GM19238 (cell line): ENCODE data around the gene DIS3L.
"Not testable (repeated sequence)": the region's sequence is repeated elsewhere in the genome, so short reads cannot be mapped to it uniquely, and the experiment has no call there.

Experiments
- DNase-seq: peaks from one replicate; pipeline ENCODE4 v3.0.0; 2011; ENCODE audit warnings: low spot score; ENCODE audit not compliant: insufficient read length

Gene DIS3L

DNA sequence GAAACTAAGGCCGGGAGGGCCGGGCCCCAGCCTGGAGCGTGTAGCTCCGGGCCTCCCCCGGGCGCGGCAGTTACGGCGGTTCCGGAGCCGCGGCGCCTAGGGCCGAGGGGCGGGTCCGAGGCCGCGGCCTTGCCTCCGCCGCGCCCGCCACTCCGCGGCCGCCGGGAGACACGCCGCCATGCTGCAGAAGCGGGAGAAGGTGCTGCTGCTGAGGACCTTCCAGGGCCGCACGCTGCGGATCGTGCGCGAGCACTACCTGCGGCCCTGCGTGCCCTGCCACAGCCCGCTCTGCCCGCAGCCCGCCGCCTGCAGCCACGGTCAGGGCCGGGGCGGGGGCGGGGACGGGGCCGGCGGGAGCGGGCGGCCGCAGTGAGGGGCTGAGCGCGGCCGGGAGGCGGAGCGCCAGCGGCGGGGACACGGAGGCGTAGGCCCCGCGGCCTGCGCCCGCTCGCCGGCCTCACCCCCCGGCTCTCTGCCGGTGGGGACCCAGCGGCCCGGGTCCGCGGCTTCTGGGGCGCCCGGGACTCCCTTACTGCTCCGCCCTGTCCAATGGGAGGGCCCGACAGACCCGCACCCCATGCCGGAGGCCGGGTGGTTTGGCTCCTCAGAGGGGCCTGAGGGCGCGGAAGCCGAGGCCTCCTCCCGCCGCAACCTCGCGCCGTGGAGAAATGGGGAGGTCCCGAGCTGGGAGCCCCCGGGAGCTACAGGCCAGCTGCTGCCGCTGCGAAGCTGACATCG, at the start of gene DIS3L:
TSS of gene DIS3L (plus strand) at position 150 of the 738 bp plus-strand sequence. CDS start at position 179, 29 bp downstream.
- peak; percentile 70 for DNase-seq

DNA sequence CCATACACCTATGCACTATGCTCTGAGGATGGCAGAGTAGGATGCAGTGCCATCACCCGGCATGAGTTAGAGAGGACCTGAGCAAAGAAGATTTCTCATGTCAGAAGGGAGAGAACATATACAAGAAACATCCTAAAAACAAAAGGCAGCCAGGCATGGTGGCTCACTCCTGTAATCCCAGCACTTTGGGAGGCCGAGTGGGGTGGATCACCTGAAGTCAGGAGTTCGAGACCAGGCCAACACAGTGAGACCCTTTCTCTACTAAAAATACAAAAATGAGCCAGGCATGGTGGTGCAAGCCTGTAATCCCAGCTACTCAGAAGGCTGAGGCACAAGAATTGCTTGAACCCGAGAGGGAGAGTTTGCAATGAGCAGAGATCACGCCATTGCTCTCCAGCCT, 47.5 kb upstream of the DIS3L start:
- not testable (repeated sequence) for DNase-seq

DNA sequence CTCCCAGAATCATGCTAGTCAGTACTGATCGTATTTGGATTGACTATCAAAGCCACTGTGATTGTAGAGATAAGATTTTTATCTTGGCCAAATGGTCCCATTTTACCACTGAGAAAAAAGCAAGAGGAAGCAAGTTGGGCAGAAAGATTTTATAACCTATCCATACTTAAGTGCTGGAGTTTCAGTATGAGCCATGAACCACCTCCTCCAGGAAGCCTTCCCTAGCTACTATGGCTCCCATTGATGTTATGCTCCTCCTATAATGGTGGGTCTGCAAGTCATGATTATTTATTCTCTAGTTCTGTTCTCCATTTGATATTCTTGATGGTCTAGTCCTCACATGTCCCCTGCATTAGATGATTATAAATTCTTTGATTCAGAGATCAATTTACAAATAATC, 46.4 kb upstream of the DIS3L start:
- DNase-seq, result no peak

DNA sequence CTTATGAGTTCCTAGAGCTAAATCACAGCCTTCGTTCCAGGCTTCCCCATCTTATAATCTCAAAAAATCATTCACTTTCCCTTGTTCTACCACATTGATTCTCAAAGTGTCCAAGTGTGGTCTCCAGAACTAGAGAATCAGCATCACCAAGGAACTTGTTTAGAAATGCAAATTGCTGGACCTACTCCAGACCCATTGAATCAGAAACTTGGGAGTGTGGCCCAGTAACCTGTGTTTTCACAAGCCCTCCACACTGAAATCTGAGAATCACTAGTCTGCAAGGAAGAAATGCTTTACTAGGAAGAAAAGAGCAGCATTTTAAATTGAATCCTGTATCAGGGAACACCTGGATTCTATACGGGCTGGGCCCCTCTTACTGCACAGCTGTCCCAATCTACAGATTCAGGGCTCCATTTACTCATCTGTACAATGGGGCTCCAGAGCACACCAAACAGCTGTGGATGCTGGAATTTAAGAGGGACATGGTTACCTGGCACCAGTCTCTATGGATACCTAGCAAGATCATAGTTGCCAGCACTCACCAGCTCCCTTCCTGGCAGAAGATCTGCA, 43.7 kb upstream of the DIS3L start:
- no peak for DNase-seq

DNA sequence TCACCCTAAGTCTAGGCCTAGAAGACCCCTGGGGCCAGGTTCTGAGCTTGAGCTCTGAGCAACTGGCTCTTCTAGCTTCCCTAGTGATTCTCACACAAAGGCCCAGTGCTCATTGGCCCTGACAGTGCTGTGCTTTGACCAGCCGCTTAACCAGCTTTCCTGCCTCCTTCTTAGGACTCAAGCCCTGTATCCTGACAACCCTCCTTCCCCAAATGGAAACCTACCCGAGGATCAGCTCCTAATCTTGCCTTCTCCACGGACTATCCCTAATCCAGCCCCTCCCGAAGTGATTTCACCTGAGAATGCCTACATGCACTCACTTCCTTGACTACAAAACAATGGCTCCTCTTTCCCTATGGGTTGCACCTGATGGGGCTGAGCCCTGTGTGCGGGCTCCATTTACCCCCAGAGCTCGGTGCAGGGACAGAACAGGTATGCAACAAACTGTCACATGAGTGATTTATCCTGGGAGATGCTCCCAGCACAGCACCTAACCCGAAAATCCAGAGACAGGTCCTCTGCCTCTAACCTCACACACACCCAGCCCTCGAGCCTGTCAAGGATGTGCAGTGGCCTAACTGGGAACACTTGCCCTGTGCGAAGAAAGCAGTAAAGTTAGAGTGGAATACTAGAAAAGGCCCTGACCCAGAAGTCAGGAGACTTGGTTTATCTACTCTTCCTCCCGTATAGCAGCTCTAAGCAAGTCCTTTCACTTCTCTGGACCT, 42.1 kb upstream of the DIS3L start:
- no peak for DNase-seq

DNA sequence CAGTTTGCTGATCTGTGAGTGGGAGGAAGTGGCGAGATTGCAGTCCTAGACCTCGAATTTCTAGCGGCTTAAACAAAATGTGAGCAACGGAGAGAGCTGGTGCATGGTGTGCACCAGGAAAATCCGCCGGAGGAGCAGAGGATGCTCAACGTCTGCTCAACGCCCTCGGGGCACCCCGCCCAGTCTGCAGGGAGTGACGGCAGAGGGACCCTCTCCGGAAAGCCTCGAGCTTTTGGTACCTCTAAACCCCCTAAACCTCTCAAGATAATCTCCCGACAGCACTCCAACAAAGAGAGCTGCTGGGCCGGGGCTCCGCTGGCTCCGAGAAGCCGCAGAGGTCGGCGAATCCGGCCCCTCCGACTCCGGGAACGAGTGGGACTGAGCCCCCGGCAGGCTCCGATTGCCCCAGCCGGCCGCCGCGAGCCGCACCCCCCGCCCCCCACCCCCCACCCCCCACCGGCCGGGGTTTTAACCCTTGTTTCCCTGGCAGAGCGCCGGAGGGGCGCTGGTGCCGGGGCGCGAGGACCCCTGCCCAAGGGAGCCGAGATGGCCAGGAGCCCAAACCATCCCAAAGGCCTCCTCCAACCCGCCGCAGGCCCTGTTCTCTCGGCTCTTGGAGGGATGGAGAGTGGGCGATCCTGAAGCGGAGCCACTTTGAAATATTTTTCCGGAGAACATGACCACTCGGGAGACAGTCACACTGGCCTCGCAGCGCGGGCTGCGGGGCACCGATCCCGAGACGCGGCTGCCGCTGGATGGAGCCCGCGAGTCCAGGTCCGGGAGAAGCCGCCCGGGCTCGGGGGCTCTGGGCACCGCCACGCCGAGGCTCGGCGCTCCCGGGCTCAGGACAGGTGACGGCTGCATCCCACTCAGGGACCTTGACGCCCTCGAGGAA, 41.3 kb upstream of the DIS3L start:
- peak; percentile 75 for DNase-seq

DNA sequence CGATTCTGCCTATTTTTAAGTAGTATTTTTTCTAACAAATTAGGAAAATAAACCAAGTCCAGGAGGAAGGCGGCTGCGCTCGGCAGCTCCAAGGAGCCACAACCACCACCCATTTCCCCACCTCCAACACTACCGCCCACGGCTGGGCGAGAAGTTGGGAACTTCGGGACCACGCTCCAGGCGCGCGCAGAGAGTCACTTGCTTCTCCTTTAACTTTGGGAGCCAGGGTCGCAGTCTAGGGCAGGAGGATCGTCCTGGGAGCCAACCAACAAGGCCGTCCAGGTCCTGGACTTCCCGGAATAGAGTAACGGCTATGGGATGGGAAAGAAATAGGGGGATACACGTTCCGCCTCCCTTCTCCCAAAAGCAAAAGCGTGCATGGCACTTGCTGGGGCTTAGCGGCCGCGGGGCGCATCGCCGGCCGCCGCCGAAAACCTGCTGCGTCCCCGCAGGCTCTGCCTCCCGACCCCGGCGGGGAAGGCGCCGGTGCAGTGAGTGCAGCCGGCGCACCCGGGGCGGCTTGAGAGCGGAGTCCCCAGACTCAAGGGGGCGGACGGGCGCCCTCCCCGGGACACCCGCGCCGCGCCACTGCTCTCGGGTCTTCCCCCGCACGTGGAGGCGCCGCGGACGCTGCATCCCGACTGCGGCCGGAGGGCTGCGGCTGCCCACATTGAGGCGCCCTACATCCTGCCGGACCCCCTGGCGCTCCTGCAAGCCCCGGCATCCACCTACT, 40.5 kb upstream of the DIS3L start:
- DNase-seq, result peak; percentile 42

DNA sequence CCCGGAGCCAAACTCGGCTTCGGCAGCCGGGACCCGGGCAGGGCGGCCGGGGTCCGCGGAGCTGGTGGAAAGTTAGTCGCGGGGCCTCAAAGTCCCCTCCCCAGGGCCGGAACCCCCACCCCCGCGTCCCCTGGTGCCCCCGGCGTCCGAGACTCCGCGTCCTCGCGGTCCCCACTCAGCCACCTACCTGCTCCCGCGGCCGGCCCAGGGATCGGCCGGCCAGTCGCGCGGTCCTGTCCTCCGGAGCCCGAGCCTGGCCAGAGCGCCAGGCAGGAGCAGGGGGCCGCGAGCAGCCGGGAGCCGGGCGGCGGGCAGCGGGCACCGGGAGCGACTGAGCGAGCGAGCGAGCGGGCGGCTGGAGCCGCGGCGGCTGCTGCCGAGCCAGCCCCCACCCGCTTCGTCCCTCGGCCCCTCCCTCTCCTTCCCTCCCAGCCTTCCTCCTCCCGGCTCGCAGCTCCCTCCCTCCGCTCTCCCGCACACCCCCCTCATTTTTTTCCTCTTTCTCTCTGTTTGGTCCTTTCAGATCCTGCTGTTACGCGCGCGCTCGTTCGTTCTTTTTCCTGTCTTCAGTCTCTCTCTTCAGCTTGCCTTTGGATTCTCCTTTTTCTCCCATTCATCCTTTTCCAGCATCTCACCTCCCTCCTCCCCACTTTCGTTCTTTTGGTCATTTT, 39.8 kb upstream of the DIS3L start, which contains the start of gene MEGF11:
TSS of gene MEGF11 (minus strand) at position 333 of the 671 bp plus-strand sequence. CDS start 125,347 bp downstream, outside the sequence.
- no peak for DNase-seq

DNA sequence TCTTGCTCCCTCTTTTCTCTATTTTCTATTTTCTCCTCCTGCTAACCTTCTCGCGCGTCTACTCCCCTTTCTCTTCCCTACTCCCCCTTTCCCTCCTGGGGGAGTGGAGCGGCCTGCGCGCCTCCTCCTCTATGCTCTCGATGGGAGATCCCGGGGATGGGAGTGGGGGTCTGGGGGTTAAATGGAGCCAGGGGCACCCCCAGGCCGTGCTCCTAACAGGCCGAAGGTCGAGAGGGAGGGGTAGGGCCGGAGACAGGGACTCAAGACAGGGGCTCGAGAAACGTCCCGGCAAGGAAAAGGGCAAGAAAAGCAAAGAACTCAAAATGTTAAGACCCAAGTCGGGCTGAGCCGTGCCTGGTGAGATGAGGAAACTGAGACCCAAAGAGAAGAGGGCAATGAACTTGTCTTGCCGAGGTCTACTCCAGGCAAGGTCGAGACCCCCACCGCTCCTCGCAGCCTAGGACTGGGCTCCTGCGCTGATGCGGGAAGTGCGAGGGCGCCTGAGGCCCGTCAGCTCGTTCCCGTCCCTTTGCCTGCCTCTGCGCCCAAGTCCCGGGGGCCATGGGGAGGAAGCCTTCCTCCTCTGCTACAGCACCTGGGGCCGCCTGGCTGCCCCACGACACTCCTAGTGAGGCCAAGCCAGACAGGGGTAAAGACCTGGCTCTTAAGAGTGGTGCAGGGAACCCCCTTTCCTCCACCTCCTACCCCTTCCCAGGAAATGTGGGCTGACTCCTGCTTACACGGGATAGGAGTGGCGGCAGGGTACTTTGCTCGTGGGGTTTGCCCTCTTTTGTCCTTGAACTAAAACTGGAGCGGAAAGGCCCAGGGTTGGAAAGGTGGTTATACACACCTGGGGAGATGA, 39.0 kb upstream of the DIS3L start:
- DNase-seq, result no peak

DNA sequence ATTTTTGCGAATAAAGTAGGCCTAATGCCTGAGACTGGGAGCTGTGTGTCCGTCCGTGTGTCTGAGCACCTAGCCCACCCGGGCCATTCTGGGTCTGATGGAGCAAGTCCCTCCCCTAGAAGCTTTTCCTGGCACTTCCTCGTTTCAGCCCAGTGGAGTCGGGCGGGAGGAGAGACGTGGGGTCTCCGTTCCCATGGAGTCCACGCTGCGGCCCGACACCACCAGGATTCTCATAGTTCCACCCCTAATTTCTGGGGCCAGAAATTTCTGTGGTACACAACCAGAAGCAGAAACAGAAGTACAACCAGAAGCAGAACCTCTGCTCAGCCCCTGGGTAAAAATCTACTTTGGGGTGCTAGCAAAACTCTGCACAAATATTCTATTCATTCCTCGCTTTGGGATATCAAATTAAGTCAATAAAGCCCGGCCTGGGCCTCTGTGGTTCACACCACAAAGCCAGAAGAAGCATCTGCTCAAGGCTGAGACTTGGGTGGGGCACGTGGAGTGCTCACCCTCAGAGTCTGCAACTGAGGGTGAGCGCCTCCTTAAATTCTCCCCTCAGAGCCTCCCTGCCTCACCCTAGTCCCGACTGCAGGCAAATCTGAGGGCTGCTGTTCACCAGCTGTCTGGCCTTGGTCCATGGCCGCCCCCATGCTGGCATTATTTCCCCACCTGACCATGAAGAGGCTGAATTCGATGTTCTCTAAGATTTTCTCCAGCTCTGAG, 38.3 kb upstream of the DIS3L start:
- no peak for DNase-seq

DNA sequence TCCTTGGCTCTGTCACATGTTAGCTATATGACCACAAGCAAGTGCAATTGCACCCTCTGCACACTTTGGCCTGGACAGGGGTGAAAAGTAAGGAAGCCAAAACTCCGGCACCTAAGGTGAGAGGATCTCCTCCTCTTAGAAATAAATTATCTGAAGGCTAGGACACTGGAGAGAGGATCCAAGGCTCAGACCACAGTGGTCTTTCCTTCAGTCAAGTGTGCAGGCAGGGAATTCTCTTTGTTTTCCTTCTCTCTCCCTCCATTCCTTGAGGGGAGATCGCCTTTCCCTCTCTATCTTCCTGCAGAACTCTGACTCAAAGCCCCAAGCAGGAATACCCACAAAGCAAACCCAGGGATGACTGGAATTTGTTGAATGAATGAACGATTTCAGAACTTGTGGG, 36.7 kb upstream of the DIS3L start:
- no peak for DNase-seq

DNA sequence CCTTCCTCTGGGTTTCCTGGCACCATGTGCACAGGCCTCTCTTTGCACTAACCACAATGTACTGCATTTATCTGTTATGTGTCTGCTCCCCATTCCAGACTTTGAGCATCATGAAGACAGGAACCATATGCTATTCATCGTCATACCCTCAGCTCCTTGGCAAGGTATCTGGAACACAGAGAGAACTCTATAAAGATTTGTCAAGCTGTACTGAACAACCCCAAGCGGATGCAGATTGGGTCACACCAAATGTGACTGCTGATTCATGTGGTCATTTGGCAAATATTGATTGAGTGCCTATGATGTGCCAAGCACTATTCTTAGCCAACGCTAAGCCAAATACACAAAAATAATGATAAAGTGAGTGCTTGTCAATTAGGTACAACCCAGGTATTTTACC, 32.3 kb upstream of the DIS3L start:
- no peak for DNase-seq

DNA sequence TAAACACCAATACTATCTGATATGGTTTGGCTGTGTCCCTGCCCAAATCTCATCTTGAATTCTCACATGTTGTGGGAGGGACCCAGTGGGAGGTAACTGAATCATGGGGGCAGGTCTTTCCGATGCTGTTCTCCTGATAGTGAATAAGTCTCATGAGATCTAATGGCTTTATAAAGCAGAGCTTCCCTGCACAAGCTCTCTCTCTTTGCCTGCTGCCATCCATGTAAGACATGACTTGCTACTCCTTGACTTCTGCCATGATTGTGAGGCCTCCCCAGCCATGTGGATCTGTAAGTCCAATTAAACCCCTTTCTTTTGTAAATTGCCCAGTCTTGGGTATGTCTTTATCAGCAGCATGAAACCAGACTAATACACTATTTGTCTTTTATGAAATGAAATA, 30.5 kb upstream of the DIS3L start:
- DNase-seq, result not testable (repeated sequence)

DNA sequence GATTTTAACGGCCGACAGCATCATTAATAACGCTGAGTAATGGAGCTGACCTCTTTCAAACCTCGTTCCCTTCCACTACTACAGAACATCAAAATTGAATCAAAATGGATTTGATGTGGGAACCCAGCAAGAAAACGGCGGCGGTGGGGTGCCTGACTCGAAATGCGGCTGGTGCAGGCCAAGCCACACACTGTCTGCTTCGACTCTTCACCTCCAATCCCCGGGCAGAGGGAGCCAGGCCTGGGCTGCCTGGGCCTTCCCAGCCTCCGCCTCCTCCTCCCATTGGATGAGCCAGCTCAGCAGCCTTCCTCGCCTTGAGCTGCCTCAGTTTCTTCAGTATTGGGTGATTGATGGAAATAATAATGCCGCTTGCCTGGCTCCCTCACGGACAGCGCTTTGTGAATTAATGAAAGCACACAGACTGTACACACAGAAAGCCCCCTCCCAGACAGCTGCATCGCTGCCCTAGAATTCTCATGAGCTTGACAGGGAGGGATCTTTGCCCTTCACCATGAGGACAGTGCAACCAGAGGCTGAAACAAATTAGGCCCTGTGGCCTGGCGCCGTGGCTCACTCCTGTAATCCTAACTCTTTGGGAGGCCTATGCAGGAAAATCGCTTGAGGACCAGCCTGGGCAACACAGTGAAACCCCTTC, 28.4 kb upstream of the DIS3L start:
- no peak for DNase-seq

DNA sequence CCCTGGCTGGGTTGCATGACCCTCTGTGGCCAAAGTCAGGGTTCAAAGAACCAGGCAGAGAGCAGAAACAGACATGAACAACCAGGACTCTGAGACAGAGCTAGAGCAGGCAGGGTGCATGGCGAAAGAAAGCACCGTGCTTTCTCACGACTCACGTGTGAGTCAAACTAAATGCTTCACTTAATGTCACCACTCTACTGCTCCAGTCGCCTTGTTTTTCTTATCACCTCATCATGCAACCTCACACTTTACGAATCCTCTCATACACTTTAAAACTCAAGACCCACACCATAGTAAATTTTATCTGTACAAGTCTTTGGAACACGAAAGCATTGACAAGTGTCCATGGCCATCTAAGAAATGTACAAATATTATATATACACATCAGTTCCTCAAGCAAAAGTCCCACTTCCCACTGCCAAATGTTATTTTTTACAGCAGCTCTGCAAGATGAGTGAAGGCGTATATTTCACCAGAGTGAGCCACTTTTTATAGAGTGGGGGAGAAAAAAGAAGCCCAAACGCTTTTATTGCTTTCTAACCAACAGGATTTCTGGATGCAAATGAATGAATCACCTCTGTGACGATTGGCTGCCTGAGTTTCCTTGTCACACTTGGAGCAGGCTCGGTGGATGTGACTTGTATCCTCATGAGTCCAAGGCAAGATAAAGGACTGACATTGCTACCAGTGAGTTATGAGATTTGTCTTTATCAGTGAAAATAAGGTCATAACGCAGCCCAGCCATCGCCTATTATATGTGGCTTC, 23.9 kb upstream of the DIS3L start:
- no peak for DNase-seq

DNA sequence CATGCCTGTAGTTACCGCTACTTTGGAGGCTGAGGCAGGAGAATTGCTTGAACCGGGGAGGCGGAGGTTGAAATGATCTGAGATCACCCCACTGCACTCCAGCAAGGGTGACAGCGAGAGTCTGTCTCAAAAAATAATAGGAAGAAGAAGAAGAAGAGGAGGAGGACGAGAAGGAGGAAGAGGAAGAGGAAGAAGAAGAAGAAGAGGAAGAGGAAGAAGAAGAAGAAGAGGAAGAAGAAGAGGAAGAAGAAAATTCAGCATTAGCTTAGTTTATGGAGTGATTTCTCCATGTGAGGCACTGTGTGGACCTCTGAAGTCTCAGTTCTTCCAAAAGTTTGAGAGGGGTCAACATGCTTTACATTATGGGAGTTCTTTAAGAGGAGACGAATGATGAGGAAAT, 22.4 kb upstream of the DIS3L start:
- no peak for DNase-seq

DNA sequence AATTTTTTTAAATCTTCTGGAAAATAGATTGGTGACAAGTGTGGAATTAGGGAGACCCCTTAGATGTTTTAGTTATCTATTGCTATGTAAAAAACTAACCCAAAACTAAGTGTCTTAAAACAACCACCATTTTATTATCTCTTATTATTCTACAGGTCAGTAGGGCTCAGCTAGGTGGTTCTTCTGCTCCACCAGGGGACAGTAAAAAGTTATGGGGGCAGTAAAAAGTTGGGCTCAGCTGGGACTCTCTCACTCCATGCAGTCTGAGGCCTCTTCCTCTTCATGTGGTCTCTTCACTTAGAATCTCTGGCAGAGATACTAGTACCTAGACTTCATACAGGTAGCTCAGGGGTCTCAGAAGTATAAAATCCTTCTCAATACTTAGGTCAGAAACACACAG, 18.0 kb upstream of the DIS3L start:
- no peak for DNase-seq
